ENCODE measurements around the gene SUMF1. TPM values are rescaled to one million over a fixed set of nuclear protein-coding genes. Genes with fewer than 3 reads are reported as not detected.

Gene SUMF1
- total and polyA plus RNA-seq, 2 experiments from 2014 or later = 23.5 to 29.9 TPM

DNA sequence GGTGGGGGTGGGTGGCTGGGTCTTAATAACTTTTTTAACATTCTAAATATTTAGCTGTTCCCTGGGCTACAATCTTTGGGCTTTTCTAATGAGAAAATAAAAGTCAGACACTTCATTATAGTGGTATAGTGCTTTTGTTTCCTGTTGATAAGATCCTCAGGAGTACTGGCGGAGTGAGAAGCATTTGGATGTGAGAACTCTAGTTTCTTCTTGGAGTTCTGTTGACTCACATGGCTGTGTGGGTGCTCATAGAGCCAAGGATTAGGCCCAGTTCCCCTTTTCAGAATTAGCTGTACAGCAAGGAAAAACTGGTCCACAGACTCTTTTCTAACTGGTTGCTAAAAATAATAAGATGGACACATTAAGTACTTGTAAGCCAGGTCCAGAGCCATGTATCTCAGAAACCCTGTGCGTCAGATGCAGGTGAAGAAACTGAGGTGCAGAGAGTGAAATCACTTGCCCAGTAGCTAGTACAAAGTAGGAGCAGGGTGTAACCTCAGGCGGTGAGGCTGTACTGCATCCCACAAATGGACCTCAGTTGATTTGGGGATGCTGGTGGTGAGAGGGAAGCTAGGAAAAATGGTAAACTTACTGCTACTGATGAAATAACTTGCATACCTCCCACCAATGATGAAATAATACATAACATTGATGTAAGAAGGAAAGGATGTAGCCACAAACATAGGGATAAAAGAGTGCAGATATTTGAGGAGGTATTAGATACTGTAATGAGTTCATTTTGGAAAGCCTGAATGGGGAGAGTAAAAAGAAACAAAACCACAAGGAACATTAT, 28.4 kb upstream of the SUMF1 start:
- TF ChIP-seq, protein P1, sequence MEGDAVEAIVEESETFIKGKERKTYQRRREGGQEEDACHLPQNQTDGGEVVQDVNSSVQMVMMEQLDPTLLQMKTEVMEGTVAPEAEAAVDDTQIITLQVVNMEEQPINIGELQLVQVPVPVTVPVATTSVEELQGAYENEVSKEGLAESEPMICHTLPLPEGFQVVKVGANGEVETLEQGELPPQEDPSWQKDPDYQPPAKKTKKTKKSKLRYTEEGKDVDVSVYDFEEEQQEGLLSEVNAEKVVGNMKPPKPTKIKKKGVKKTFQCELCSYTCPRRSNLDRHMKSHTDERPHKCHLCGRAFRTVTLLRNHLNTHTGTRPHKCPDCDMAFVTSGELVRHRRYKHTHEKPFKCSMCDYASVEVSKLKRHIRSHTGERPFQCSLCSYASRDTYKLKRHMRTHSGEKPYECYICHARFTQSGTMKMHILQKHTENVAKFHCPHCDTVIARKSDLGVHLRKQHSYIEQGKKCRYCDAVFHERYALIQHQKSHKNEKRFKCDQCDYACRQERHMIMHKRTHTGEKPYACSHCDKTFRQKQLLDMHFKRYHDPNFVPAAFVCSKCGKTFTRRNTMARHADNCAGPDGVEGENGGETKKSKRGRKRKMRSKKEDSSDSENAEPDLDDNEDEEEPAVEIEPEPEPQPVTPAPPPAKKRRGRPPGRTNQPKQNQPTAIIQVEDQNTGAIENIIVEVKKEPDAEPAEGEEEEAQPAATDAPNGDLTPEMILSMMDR (IDR thresholded peaks at IDR 0.05; ENCODE audit: low read depth, low read length) = no peak
- Histone ChIP-seq H3K27me3 (peaks cover 5% of the 10 kb centered on the region), H3K9me3 (ENCODE audit: low read depth) (no peaks in the 10 kb centered on the region), H3K4me3 (peak overlapping the region; percentile 98), H3K36me3 (no peaks in the 10 kb centered on the region), H3K4me1 (ENCODE audit: low read depth) (peaks cover 22% of the 10 kb centered on the region), H3K27ac (no peak overlapping the region)
- peak in 1 of 2 donors; percentile 54 for DNase-seq (ENCODE audit: low read depth in 1 of 2, low spot score in 1 of 2)

DNA sequence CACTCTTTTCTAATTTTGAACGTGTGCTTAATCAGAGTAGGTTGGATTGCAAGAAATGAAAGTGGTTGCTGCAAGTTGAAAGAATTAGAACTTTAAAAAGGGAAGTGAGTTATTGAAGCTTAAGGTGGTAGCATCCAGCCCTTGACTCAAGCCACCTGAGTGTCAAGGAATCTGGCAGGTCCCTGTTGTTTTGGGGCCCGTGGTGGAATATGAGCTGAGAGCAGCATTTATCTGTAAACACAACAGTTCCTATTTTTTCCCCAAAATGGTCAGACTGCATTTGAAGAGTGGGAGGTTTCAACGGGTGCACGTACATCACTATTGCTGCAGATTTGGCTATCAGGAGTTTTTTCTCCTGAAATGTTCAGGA, 27.8 kb upstream of the SUMF1 start:
- H3K9me3 ChIP-seq (ENCODE audit: low read depth) = no peaks in the 10 kb centered on the region
- TF ChIP-seq, protein P1 (IDR thresholded peaks at IDR 0.05; ENCODE audit: low read depth, low read length) = no peak
- H3K27me3 ChIP-seq = peaks cover 5% of the 10 kb centered on the region
- H3K36me3 ChIP-seq = no peaks in the 10 kb centered on the region
- H3K4me3 ChIP-seq = peak overlapping the region; percentile 98
- peaks cover 27% of the 10 kb centered on the region for H3K4me1 ChIP-seq (ENCODE audit: low read depth)
- H3K27ac ChIP-seq = no peak overlapping the region
- DNase-seq (ENCODE audit: low read depth in 1 of 2, low spot score in 1 of 2) = no peak

DNA sequence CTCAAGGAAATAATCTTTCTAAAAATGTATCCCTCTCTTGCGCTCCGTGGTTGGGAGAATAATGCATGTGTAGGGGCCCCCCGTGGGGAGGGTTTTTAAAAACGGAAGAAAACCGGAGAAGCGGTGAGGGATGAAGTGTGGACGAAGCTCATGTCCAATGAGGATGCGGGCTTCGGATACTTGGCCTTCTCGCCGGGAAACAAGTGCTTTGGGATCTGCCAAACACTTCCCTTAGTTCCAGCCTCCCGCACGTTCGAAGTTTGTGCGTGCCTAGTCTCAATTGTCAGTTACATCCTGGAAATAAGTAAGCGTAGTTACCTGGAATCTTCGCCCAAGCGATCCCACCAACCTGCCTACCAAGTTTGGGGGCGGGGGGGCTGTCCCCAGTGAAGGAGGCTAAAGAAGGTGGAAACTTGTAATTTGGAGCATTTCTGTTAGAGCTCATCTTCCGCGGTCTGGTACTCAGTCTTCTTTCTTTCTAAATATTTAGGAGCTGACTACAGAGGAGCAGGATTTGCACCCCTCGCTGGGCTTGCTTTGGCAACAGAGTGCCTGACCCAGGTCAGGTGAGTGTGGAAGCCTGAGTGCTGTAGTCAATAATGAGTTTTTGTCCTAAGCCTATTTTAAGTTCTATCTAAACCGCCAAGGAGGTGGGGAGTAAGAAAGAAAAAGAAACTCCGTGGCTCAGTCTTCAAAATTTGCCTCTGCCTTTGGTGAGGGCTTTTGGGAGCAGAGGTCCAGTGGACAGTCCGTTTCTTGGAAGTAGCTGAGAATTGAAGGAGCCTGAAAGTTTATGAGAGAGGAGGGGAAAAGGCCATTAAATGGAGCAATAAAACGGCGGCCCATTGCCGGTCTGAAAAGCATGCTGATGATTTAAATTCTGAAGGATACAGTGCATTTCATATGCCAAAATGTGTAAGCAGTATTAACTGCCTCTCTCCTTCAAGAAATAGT, 27.1 kb upstream of the SUMF1 start:
- peak; percentile 27 to 51 for DNase-seq (ENCODE audit: low read depth in 1 of 2, low spot score in 1 of 2)
- Histone ChIP-seq H3K27ac (no peak overlapping the region), H3K9me3 (ENCODE audit: low read depth) (no peaks in the 10 kb centered on the region), H3K4me3 (peak overlapping the region; percentile 98), H3K27me3 (peaks cover 5% of the 10 kb centered on the region), H3K4me1 (ENCODE audit: low read depth) (peaks cover 29% of the 10 kb centered on the region), H3K36me3 (no peaks in the 10 kb centered on the region)
- TF ChIP-seq, protein P1 (IDR thresholded peaks at IDR 0.05; ENCODE audit: low read depth, low read length) = no peak

DNA sequence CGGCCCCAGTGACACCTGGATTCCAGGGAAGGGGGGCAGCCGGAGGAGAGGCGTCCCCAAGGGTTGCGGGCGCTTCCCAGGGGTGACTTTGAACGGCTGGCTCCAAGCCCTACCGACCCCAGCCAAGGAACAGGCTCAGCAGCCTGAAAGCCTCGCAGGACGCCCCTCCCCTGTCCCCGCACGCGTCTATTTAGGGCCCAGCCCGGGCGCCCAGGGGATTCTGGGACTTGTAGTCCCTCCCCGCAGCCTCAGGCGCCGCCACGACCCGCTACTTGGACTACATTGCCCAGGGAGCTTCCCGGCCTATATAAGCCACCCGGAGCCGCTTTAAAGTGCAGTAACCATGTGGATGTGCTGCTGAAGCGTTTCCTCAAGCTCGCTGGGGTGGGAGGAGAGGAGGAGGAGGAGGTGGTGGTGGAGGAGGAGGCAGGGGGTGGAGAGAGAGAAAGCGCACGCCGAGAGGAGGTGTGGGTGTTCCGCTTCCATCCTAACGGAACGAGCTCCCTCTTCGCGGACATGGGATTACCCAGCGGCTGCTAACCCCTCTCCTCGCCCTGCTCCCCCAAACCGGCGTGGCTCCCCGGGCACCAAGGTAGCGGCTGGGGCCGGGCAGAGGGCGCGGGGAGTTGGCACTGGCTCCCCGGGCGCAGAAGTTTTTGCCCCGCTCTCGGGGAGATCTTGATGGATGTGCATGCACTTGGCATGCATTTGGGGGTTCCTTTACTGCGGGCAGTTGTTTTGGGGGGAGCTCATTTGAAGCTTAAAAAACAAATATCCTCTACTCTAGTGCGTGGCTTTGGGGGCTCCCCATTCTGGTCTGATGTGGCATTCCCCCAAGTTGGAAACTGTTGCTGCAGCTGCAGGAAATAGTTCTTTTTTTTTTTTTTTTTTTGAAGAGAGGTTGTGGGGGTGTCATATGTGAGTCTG, 26.2 kb upstream of the SUMF1 start, which contains the start of gene ITPR1:
Gene ITPR1 (plus strand): TSS at position 335 of the 927 bp plus-strand sequence. CDS start 23,144 bp downstream, outside the sequence.
- Histone ChIP-seq H3K36me3 (no peaks in the 10 kb centered on the region), H3K4me3 (peak within 1 kb of the TSS; percentile 98), H3K27me3 (peaks cover 5% of the 10 kb centered on the region), H3K9me3 (ENCODE audit: low read depth) (no peaks in the 10 kb centered on the region), H3K4me1 (ENCODE audit: low read depth) (peaks cover 25% of the 10 kb centered on the region), H3K27ac (peak within 1 kb of the TSS; percentile 95)
- TF ChIP-seq, protein P1 (IDR thresholded peaks at IDR 0.05; ENCODE audit: low read depth, low read length) = no peak
- DNase-seq (ENCODE audit: low read depth in 1 of 2, low spot score in 1 of 2) = peak; percentile 100

Measured in cardiac muscle cell (in vitro differentiated cells and primary cell).